GM23338 (cell line): ENCODE measurements around the gene RASGRP1. TPM values are rescaled to one million over a fixed set of nuclear protein-coding genes. Genes with fewer than 3 reads are reported as not detected.

ENCODE experiments used
- ATAC-seq: fragments of 200-7000 bp; cut with Tn5 transposase; 3 replicates; pipeline ENCODE4 v1.9.1; 2020
- DNase-seq: peaks from one replicate; pipeline ENCODE4 v3.0.0-alpha.2; 2015; ENCODE audit warnings: low spot score
- H2AFZ ChIP-seq: fragments of 200-600 bp; sonication (generic); 2 replicates; pipeline ENCODE4 v1.8.0; 2016; ENCODE audit warnings: antibody characterized with exemption, mild to moderate bottlenecking, moderate library complexity
- H3F3A ChIP-seq: fragments of 200-600 bp; sonication (generic); replicated peaks from 2 replicates; pipeline ENCODE4 v1.8.0; 2017; ENCODE audit warnings: antibody characterized with exemption, mixed run types, low read depth
- H3K27ac ChIP-seq: fragments of 200-600 bp; sonication (generic); 2 replicates; pipeline ENCODE4 v1.6.1; 2016; ENCODE audit warnings: low read depth
- H3K27me3 ChIP-seq: fragments of 200-600 bp; sonication (generic); 2 replicates; pipeline ENCODE4 v1.8.0; 2016; ENCODE audit warnings: mild to moderate bottlenecking, mixed run types, moderate library complexity; ENCODE audit not compliant: insufficient read depth
- H3K36me3 ChIP-seq: fragments of 200-600 bp; sonication (generic); 2 replicates; pipeline ENCODE4 v1.8.0; 2016; ENCODE audit warnings: mild to moderate bottlenecking; ENCODE audit not compliant: insufficient read depth
- H3K4me1 ChIP-seq: fragments of 200-600 bp; sonication (generic); 2 replicates; pipeline ENCODE4 v1.8.0; 2016; ENCODE audit warnings: mild to moderate bottlenecking, moderate library complexity; ENCODE audit not compliant: insufficient read depth
- H3K4me2 ChIP-seq: fragments of 200-600 bp; sonication (generic); 2 replicates; pipeline ENCODE4 v1.7.1; 2017; ENCODE audit warnings: mixed run types
- H3K4me3 ChIP-seq: fragments of 200-600 bp; sonication (generic); 2 replicates; pipeline ENCODE4 v1.6.1; 2016; ENCODE audit warnings: mixed run types
- H3K79me2 ChIP-seq: fragments of 200-600 bp; sonication (generic); replicated peaks from 2 replicates; pipeline ENCODE4 v1.8.0; 2017; ENCODE audit warnings: mild to moderate bottlenecking; ENCODE audit not compliant: insufficient read depth
- H3K9me2 ChIP-seq: fragments of 200-600 bp; sonication (generic); 2 replicates; pipeline ENCODE4 v1.8.0; 2017; ENCODE audit not compliant: insufficient read depth
- H4K20me1 ChIP-seq: fragments of 200-600 bp; sonication (generic); replicated peaks from 2 replicates; pipeline ENCODE4 v1.8.0; 2017; ENCODE audit warnings: mild to moderate bottlenecking; ENCODE audit not compliant: insufficient read depth
- H3K27ac Mint-ChIP-seq: 2 replicates; pipeline ENCODE4 v1.8.0; 2020; ENCODE audit warnings: inconsistent platforms, mild to moderate bottlenecking, moderate library complexity, mixed read lengths
- H3K27me3 Mint-ChIP-seq: 3 replicates; pipeline ENCODE4 v1.8.0; 2022; ENCODE audit warnings: low read depth, mild to moderate bottlenecking, moderate library complexity, mixed read lengths, inconsistent platforms; ENCODE audit not compliant: insufficient read depth, poor library complexity
- H3K36me3 Mint-ChIP-seq: 3 replicates; pipeline ENCODE4 v1.8.0; 2021; ENCODE audit warnings: low read depth, mild to moderate bottlenecking, inconsistent platforms, moderate library complexity, mixed read lengths
- H3K4me1 Mint-ChIP-seq: 3 replicates; pipeline ENCODE4 v1.8.0; 2020; ENCODE audit warnings: mild to moderate bottlenecking, inconsistent platforms, mixed read lengths
- H3K4me3 Mint-ChIP-seq: 3 replicates; pipeline ENCODE4 v1.8.0; 2021; ENCODE audit warnings: moderate library complexity, mild to moderate bottlenecking, inconsistent platforms, mixed read lengths
- H3K9me3 Mint-ChIP-seq: 3 replicates; pipeline ENCODE4 v1.8.0; 2020; ENCODE audit warnings: moderate library complexity, mild to moderate bottlenecking, inconsistent platforms, mixed read lengths
- CTCF ChIP-seq, 2 experiments: fragments of 200-600 bp in 1 of 2; sonication (generic) in 1 of 2; conservative IDR thresholded peaks; 2 replicates each; pipeline versions ENCODE4 v1.5.1 to v1.6.1; 2016 to 2017; ENCODE audit warnings: antibody characterized with exemption in 2 of 2, low read depth in 2 of 2, mild to moderate bottlenecking in 2 of 2, moderate library complexity in 1 of 2
- EZH2 ChIP-seq: fragments of 200-600 bp; sonication (generic); IDR thresholded peaks from one replicate; pipeline ENCODE4 v1.8.0; 2017; ENCODE audit warnings: antibody characterized with exemption, mild to moderate bottlenecking, low read depth; ENCODE audit not compliant: unreplicated experiment
- EZH2phosphoT487 ChIP-seq: fragments of 200-600 bp; sonication (generic); IDR thresholded peaks from one replicate; pipeline ENCODE4 v1.8.1; 2018; ENCODE audit warnings: antibody characterized with exemption; ENCODE audit not compliant: unreplicated experiment
- JUNB ChIP-seq: IDR thresholded peaks from one replicate; pipeline ENCODE4 v1.6.1; 2016; ENCODE audit warnings: antibody characterized with exemption; ENCODE audit not compliant: unreplicated experiment
- NANOG ChIP-seq: IDR thresholded peaks from 2 replicates; pipeline ENCODE4 v1.6.1; 2016; ENCODE audit warnings: antibody characterized with exemption, borderline replicate concordance
- REST ChIP-seq: IDR thresholded peaks from one replicate; pipeline ENCODE4 v1.6.1; 2018; ENCODE audit warnings: antibody characterized with exemption; ENCODE audit not compliant: unreplicated experiment
- ZNF114 ChIP-seq: fragments of 250-450 bp; sonication (Bioruptor Pico); IDR thresholded peaks from 2 replicates; pipeline ENCODE4 v1.5.0; 2020; ENCODE audit warnings: mild to moderate bottlenecking, moderate library complexity
- ZNF331 ChIP-seq: fragments of 250-450 bp; sonication (Bioruptor Pico); IDR thresholded peaks from 2 replicates; pipeline ENCODE4 v1.5.0; 2020; ENCODE audit warnings: low read depth, mild to moderate bottlenecking, moderate library complexity
- polyA plus RNA-seq: library from polyadenylated mRNA; unstranded; fragments of >200 nt; fragmentation: Nextera tagmentation; extraction: Ambion mirVana; gene quantifications from 2 replicates; pipeline ENCODE4 v1.2.1, GENCODE V29; 2016
- total RNA-seq: library from RNA; depleted of rRNA; stranded (reverse); fragments of >200 nt; shearing (Covaris generic); gene quantifications from 2 replicates; pipeline ENCODE4 v1.2.3, GENCODE V29; 2014
- TF ChIP-seq, protein P1 (sequence below): fragments of 250-450 bp; sonication (Bioruptor Pico); IDR thresholded peaks from 2 replicates; pipeline ENCODE4 v1.5.0; 2020; ENCODE audit warnings: mild to moderate bottlenecking, moderate library complexity

RASGRP1 gene
- total and polyA plus RNA-seq, 2 experiments from 2014 or later: 1.1 to 1.2 TPM

- TF ChIP-seq CTCF (conservative IDR thresholded peaks at IDR 0.05; ENCODE audit: low read depth in 2 of 2): no peak
- TF ChIP-seq ZNF114 (CRISPR knock-in tag): no peak
- TF ChIP-seq REST: no peak
These were observed 105.1 kb downstream of the RASGRP1 start (continued) for GRCh38 chr15:38459480-38459879.

DNA sequence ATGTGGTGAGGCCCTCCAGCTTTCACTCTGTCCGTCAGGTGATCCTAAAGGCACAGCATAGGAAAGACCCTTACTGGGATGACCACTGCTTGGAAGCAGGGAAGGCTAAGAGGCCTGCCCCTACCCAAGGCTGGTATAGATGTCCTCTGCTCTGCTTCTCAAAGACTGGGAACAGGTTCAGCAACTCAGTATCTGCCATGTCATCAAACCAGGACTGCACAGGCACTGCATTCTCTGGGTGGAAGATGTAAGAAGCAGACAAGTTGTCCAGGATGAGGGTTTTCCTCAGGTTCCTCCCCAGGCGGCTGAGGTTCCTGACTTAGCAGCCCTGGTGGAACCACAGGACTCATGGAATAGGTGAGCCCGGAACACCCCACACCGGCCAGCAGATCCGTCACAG is 106.0 kb downstream of the RASGRP1 start:
- Histone ChIP-seq H3K4me3 (no peak overlapping the region), H3K79me2 (peaks cover 91% of the 10 kb centered on the region), H2AFZ (no peak overlapping the region), H3F3A (no peaks in the 10 kb centered on the region), H3K27ac (no peak overlapping the region), H3K4me2 (no peak overlapping the region), H4K20me1 (0 out of 2 replicates have a peak, but pooled peaks cover 4% of the 10 kb centered on the region), H3K36me3 (no peaks in the 10 kb centered on the region), H3K4me1 (peaks cover 14% of the 10 kb centered on the region; the same call in 1 of the 2 replicates), H3K9me2 (no peaks in the 10 kb centered on the region), H3K27me3 (no peaks in the 10 kb centered on the region)
- ATAC-seq (no peak), DNase-seq (no peak)
- no peak overlapping the region for H3K27ac Mint-ChIP-seq
- no peaks in the 10 kb centered on the region for H3K9me3 Mint-ChIP-seq
- H3K36me3 Mint-ChIP-seq: peaks cover 2% of the 10 kb centered on the region; the same call in 2 of the 3 replicates
- H3K4me1 Mint-ChIP-seq: peaks cover 11% of the 10 kb centered on the region
- H3K4me3 Mint-ChIP-seq: no peak overlapping the region
- peaks cover 7% of the 10 kb centered on the region for H3K27me3 Mint-ChIP-seq
- no peak for TF ChIP-seq EZH2phosphoT487
- TF ChIP-seq ZNF331 (CRISPR knock-in tag): no peak
- no peak for TF ChIP-seq REST
- TF ChIP-seq JUNB: no peak
- no peak for TF ChIP-seq NANOG
- TF ChIP-seq, protein P1, sequence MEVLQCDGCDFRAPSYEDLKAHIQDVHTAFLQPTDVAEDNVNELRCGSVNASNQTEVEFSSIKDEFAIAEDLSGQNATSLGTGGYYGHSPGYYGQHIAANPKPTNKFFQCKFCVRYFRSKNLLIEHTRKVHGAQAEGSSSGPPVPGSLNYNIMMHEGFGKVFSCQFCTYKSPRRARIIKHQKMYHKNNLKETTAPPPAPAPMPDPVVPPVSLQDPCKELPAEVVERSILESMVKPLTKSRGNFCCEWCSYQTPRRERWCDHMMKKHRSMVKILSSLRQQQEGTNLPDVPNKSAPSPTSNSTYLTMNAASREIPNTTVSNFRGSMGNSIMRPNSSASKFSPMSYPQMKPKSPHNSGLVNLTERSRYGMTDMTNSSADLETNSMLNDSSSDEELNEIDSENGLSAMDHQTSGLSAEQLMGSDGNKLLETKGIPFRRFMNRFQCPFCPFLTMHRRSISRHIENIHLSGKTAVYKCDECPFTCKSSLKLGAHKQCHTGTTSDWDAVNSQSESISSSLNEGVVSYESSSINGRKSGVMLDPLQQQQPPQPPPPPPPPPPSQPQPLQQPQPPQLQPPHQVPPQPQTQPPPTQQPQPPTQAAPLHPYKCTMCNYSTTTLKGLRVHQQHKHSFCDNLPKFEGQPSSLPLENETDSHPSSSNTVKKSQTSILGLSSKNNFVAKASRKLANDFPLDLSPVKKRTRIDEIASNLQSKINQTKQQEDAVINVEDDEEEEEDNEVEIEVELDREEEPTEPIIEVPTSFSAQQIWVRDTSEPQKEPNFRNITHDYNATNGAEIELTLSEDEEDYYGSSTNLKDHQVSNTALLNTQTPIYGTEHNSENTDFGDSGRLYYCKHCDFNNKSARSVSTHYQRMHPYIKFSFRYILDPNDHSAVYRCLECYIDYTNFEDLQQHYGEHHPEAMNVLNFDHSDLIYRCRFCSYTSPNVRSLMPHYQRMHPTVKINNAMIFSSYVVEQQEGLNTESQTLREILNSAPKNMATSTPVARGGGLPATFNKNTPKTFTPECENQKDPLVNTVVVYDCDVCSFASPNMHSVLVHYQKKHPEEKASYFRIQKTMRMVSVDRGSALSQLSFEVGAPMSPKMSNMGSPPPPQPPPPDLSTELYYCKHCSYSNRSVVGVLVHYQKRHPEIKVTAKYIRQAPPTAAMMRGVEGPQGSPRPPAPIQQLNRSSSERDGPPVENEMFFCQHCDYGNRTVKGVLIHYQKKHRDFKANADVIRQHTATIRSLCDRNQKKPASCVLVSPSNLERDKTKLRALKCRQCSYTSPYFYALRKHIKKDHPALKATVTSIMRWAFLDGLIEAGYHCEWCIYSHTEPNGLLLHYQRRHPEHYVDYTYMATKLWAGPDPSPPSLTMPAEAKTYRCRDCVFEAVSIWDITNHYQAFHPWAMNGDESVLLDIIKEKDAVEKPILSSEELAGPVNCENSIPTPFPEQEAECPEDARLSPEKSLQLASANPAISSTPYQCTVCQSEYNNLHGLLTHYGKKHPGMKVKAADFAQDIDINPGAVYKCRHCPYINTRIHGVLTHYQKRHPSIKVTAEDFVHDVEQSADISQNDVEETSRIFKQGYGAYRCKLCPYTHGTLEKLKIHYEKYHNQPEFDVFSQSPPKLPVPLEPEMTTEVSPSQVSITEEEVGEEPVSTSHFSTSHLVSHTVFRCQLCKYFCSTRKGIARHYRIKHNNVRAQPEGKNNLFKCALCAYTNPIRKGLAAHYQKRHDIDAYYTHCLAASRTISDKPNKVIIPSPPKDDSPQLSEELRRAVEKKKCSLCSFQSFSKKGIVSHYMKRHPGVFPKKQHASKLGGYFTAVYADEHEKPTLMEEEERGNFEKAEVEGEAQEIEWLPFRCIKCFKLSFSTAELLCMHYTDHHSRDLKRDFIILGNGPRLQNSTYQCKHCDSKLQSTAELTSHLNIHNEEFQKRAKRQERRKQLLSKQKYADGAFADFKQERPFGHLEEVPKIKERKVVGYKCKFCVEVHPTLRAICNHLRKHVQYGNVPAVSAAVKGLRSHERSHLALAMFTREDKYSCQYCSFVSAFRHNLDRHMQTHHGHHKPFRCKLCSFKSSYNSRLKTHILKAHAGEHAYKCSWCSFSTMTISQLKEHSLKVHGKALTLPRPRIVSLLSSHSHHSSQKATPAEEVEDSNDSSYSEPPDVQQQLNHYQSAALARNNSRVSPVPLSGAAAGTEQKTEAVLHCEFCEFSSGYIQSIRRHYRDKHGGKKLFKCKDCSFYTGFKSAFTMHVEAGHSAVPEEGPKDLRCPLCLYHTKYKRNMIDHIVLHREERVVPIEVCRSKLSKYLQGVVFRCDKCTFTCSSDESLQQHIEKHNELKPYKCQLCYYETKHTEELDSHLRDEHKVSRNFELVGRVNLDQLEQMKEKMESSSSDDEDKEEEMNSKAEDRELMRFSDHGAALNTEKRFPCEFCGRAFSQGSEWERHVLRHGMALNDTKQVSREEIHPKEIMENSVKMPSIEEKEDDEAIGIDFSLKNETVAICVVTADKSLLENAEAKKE (CRISPR knock-in tag): no peak
- no peak for TF ChIP-seq EZH2
- TF ChIP-seq ZNF114 (CRISPR knock-in tag): no peak
